GM15510 (cell line): Measurements from ENCODE around the gene ALG11.

Experiments
- POLR2A ChIP-seq: IDR thresholded peaks from 3 replicates; pipeline ENCODE4 v1.6.1; 2011; ENCODE audit warnings: borderline replicate concordance; ENCODE audit not compliant: insufficient read length; ENCODE audit errors: extremely low read depth

ALG11 gene

GRCh38 chr13:52011632-52012511, at the start of gene ALG11:
Gene ALG11, plus strand, starts transcription at chr13:52012398. Its CDS starts 21 bp downstream, at chr13:52012419.
- TF ChIP-seq POLR2A: peak; percentile 81

GRCh38 chr13:51966186-51966585, 46.0 kb upstream of the ALG11 start:
- TF ChIP-seq POLR2A: no peak

GRCh38 chr13:51967482-51968446, 44.4 kb upstream of the ALG11 start:
- no peak for TF ChIP-seq POLR2A

- TF ChIP-seq POLR2A: no peak
Measured at GRCh38 chr13:51970349-51970748, 41.8 kb upstream of the ALG11 start.

GRCh38 chr13:51971520-51972426, 40.4 kb upstream of the ALG11 start:
- TF ChIP-seq POLR2A: no peak

GRCh38 chr13:51974482-51974881, 37.7 kb upstream of the ALG11 start:
- TF ChIP-seq POLR2A: no peak

GRCh38 chr13:51976423-51976822, 35.8 kb upstream of the ALG11 start:
- TF ChIP-seq POLR2A: no peak

- TF ChIP-seq POLR2A: no peak
Measured at GRCh38 chr13:51976890-51977289, 35.3 kb upstream of the ALG11 start.

GRCh38 chr13:51977625-51978024, 34.6 kb upstream of the ALG11 start:
- TF ChIP-seq POLR2A: no peak

- TF ChIP-seq POLR2A: no peak
Measured at GRCh38 chr13:51978796-51979556, 33.2 kb upstream of the ALG11 start.

- TF ChIP-seq POLR2A: no peak
Measured at GRCh38 chr13:51980908-51981307, 31.3 kb upstream of the ALG11 start.

- no peak for TF ChIP-seq POLR2A
Measured at GRCh38 chr13:51981355-51981754, 30.8 kb upstream of the ALG11 start.

GRCh38 chr13:51988988-51989618, 23.1 kb upstream of the ALG11 start:
- no peak for TF ChIP-seq POLR2A

GRCh38 chr13:51993713-51994112, 18.5 kb upstream of the ALG11 start:
- TF ChIP-seq POLR2A: no peak
